Fibroblast of lung (primary cell): ENCODE data around the gene NECAP2. TPM values are rescaled to one million over a fixed set of nuclear protein-coding genes. Genes with fewer than 3 reads are reported as not detected.

Experiments used
- DNase-seq, 2 donors: peaks; one replicate each; pipeline versions ENCODE4 v3.0.0 to v3.0.0-alpha.2; 2010; ENCODE audit warnings: low read depth in 2 of 2
- H2AFZ ChIP-seq: 2 replicates; pipeline ENCODE4 v1.5.1; 2012; ENCODE audit warnings: low read length, control low read depth, inconsistent platforms
- H3K27ac ChIP-seq: 2 replicates; pipeline ENCODE4 v1.5.1; 2011; ENCODE audit warnings: low read length, control low read depth; ENCODE audit not compliant: insufficient read depth
- H3K27me3 ChIP-seq: 2 replicates; pipeline ENCODE4 v1.5.1; 2011; ENCODE audit warnings: mild to moderate bottlenecking, low read length; ENCODE audit not compliant: control insufficient read depth, insufficient read depth
- H3K36me3 ChIP-seq: 2 replicates; pipeline ENCODE4 v1.5.1; 2011; ENCODE audit warnings: low read length; ENCODE audit not compliant: control insufficient read depth, insufficient read depth
- H3K4me1 ChIP-seq: 2 replicates; pipeline ENCODE4 v1.5.1; 2011; ENCODE audit warnings: low read length; ENCODE audit not compliant: control insufficient read depth, insufficient read depth; ENCODE audit errors: extremely low read depth
- H3K4me2 ChIP-seq: 2 replicates; pipeline ENCODE4 v1.5.1; 2011; ENCODE audit warnings: low read length, control low read depth; ENCODE audit not compliant: insufficient read depth; ENCODE audit errors: extremely low read depth
- H3K4me3 ChIP-seq, 4 experiments: fragments of 200-600 bp in 1 of 4; sonication (generic) in 1 of 4; replicated peaks in 1 of 4; 2 replicates each; pipeline ENCODE4 v1.5.1; 2011 to 2016; ENCODE audit warnings: low read length in 4 of 4, low read depth in 3 of 4, mild to moderate bottlenecking in 3 of 4, control low read depth in 2 of 4, inconsistent platforms in 1 of 4, mixed read lengths in 1 of 4; ENCODE audit not compliant: insufficient read depth in 1 of 4; ENCODE audit errors: control extremely low read depth in 1 of 4
- H3K79me2 ChIP-seq: 2 replicates; pipeline ENCODE4 v1.5.1; 2012; ENCODE audit warnings: mild to moderate bottlenecking, low read length, inconsistent platforms; ENCODE audit not compliant: control insufficient read depth, insufficient read depth
- H3K9ac ChIP-seq: 2 replicates; pipeline ENCODE4 v1.5.1; 2011; ENCODE audit warnings: mild to moderate bottlenecking, low read length, control low read depth; ENCODE audit not compliant: insufficient read depth
- H3K9me3 ChIP-seq: 2 replicates; pipeline ENCODE4 v1.5.1; 2012; ENCODE audit warnings: low read depth, low read length; ENCODE audit not compliant: control insufficient read depth, insufficient read depth
- H4K20me1 ChIP-seq: 2 replicates; pipeline ENCODE4 v1.5.1; 2011; ENCODE audit warnings: low read length; ENCODE audit not compliant: control insufficient read depth, insufficient read depth; ENCODE audit errors: extremely low read depth
- EZH2 ChIP-seq: IDR thresholded peaks from 2 replicates; pipeline ENCODE4 v1.5.1; 2012; ENCODE audit warnings: low read length, control low read depth, mild to moderate bottlenecking; ENCODE audit errors: missing control alignments
- polyA plus RNA-seq, 2 donors: library from polyadenylated mRNA; depleted of rRNA in 1 of 2; stranded (reverse) in 1 of 2; unstranded in 1 of 2; fragments of >200 nt; gene quantifications; 2 replicates each; pipeline ENCODE4 v1.2.1, GENCODE V29; 2011 to 2012; ENCODE audit warnings: missing spikeins in 1 of 2
- total RNA-seq: library from RNA; depleted of rRNA; stranded (reverse); fragments of >200 nt; gene quantifications from 2 replicates; pipeline ENCODE4 v1.2.1, GENCODE V29; 2014
- TF ChIP-seq, protein P1 (sequence below), 2 donors: IDR thresholded peaks in 1 of 2; conservative IDR thresholded peaks in 1 of 2; 1 replicate in 1 of 2; 2 replicates in 1 of 2; pipeline ENCODE4 v1.5.1; 2011 to 2012; ENCODE audit warnings: low read length in 2 of 2, control low read depth in 1 of 2, inconsistent platforms in 1 of 2, low read depth in 1 of 2, mild to moderate bottlenecking in 1 of 2

NECAP2 gene
- total and polyA plus RNA-seq, 2 donors (not counting 1 experiment from before 2014, with no cell fraction given): 83.9 to 97.0 TPM

- Histone ChIP-seq H3K27me3 (peaks cover 3% of the 10 kb centered on the region), H2AFZ (no peak overlapping the region), H3K79me2 (no peaks in the 10 kb centered on the region), H3K36me3 (no peaks in the 10 kb centered on the region), H4K20me1 (no peaks in the 10 kb centered on the region), H3K9me3 (no peaks in the 10 kb centered on the region), H3K4me2 (no peak overlapping the region), H3K4me3 (no peak overlapping the region), H3K9ac (no peak overlapping the region), H3K4me1 (no peaks in the 10 kb centered on the region), H3K27ac (no peak overlapping the region)
- no peak for DNase-seq
- TF ChIP-seq, protein P1, sequence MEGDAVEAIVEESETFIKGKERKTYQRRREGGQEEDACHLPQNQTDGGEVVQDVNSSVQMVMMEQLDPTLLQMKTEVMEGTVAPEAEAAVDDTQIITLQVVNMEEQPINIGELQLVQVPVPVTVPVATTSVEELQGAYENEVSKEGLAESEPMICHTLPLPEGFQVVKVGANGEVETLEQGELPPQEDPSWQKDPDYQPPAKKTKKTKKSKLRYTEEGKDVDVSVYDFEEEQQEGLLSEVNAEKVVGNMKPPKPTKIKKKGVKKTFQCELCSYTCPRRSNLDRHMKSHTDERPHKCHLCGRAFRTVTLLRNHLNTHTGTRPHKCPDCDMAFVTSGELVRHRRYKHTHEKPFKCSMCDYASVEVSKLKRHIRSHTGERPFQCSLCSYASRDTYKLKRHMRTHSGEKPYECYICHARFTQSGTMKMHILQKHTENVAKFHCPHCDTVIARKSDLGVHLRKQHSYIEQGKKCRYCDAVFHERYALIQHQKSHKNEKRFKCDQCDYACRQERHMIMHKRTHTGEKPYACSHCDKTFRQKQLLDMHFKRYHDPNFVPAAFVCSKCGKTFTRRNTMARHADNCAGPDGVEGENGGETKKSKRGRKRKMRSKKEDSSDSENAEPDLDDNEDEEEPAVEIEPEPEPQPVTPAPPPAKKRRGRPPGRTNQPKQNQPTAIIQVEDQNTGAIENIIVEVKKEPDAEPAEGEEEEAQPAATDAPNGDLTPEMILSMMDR (conservative IDR thresholded peaks at IDR 0.05 in 1 of 2, IDR thresholded peaks at IDR 0.05 in 1 of 2; ENCODE audit: low read depth in 1 of 2, low read length in 2 of 2): no peak
- TF ChIP-seq EZH2: no peak
Measured at GRCh38 chr1:16410803-16411202, 29.7 kb upstream of the NECAP2 start.

DNA sequence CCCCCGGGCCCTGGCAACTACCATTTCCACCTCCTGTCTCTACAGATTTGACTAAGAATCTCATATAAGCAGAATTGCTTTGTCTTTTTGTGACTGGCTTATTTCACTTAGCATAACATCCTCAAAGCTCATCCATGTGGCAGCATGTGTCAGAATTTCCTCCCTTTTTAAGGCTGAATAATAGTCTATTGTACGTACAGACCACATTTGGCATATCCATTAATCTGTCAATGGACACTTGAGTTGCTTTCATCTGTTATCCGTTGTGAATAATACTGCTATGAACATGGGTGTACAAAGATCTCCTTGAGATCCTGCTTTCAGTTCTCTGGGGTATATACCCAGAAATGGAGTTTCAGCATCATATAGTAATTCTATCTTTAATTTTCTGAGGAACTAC, 27.3 kb upstream of the NECAP2 start:
- Histone ChIP-seq H3K4me2 (no peak overlapping the region), H3K27ac (no peak overlapping the region), H3K4me1 (no peaks in the 10 kb centered on the region), H3K4me3 (no peak overlapping the region), H3K36me3 (no peaks in the 10 kb centered on the region), H3K79me2 (no peaks in the 10 kb centered on the region), H4K20me1 (no peaks in the 10 kb centered on the region), H2AFZ (no peak overlapping the region), H3K27me3 (peaks cover 3% of the 10 kb centered on the region), H3K9me3 (no peaks in the 10 kb centered on the region), H3K9ac (no peak overlapping the region)
- no peak for DNase-seq
- TF ChIP-seq, protein P1 (conservative IDR thresholded peaks at IDR 0.05 in 1 of 2, IDR thresholded peaks at IDR 0.05 in 1 of 2; ENCODE audit: low read depth in 1 of 2, low read length in 2 of 2): no peak
- no peak for TF ChIP-seq EZH2

DNA sequence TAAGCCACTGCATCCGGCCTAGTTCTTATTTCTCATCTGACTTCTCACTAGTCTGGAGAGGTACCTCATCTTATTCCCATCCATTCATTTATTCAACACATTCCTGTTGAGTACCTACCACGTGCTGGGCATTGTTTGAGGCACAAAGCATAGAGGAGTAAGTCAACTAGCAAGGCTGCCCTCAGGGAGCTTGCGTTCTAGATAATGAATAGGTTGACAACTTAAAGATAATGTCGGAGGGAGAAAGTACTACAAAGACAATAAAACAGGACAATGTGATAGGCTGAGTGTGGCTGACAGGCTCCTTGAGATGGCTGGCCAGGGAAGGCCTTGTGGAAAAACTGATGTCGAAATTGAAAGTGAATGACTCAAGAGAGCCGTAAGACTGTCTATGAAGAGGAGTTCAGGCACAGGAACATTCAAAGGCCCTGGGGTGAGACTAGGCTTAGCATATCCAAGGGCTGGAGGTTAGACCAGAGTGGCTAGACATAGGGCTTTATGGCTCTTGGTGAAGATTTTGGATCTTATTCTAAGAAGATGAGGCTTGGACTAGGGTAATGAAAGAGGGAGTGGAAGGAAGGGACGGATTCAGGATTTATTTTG, 21.6 kb upstream of the NECAP2 start:
- Histone ChIP-seq H3K79me2 (no peaks in the 10 kb centered on the region), H3K4me3 (no peak overlapping the region), H2AFZ (no peak overlapping the region), H3K9me3 (no peaks in the 10 kb centered on the region), H3K4me1 (no peaks in the 10 kb centered on the region), H3K4me2 (no peak overlapping the region), H3K27me3 (no peaks in the 10 kb centered on the region), H3K9ac (no peak overlapping the region), H3K36me3 (no peaks in the 10 kb centered on the region), H4K20me1 (no peaks in the 10 kb centered on the region), H3K27ac (no peak overlapping the region)
- TF ChIP-seq, protein P1 (conservative IDR thresholded peaks at IDR 0.05 in 1 of 2, IDR thresholded peaks at IDR 0.05 in 1 of 2; ENCODE audit: low read depth in 1 of 2, low read length in 2 of 2): no peak
- TF ChIP-seq EZH2: no peak
- DNase-seq: peak in 1 of 2 donors; percentile 17
